Esophagus muscularis mucosa (tissue), 3 donors: ENCODE results near the gene FBLN1.

Experiments used
- EP300 ChIP-seq: sonication (generic); formaldehyde crosslinking; IDR thresholded peaks from one replicate; pipeline ENCODE4 v1.6.1; 2017; ENCODE audit warnings: antibody characterized with exemption
- TF ChIP-seq, protein P1 (sequence below), 3 experiments: fragments of 200-600 bp in 2 of 3; fragments of 450-650 bp in 1 of 3; sonication (generic) in 2 of 3; IDR thresholded peaks; one replicate each; pipeline ENCODE4 v1.5.1; 2017 to 2019; ENCODE audit warnings: antibody characterized with exemption in 3 of 3, mild to moderate bottlenecking in 2 of 3, moderate library complexity in 1 of 3

DNA sequence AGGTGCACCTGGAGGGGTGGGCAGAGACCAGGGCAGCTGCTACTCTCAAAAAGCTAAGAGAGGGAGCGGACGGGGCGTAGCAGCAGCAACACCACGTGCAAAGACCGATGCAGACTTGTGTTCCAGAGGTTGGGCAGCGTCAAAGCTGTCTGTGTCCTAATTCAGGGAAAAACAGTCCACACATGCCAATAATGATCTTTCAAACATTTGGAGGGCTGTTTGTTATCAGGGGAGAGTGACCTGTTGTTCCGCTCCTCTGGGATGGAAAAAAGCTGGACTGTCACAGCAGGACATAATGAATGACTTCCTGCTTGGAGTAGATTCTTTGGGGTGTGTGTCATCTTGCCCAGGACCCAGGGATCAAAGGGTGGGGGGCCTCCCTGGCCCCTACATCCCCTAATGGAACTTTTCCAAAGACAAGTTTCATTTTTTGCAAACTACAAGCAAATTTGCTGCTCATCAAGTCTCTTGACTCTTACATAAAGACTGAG, 6.2 kb upstream of the FBLN1 start:
- no peak for TF ChIP-seq EP300
- TF ChIP-seq, protein P1, sequence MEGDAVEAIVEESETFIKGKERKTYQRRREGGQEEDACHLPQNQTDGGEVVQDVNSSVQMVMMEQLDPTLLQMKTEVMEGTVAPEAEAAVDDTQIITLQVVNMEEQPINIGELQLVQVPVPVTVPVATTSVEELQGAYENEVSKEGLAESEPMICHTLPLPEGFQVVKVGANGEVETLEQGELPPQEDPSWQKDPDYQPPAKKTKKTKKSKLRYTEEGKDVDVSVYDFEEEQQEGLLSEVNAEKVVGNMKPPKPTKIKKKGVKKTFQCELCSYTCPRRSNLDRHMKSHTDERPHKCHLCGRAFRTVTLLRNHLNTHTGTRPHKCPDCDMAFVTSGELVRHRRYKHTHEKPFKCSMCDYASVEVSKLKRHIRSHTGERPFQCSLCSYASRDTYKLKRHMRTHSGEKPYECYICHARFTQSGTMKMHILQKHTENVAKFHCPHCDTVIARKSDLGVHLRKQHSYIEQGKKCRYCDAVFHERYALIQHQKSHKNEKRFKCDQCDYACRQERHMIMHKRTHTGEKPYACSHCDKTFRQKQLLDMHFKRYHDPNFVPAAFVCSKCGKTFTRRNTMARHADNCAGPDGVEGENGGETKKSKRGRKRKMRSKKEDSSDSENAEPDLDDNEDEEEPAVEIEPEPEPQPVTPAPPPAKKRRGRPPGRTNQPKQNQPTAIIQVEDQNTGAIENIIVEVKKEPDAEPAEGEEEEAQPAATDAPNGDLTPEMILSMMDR (IDR thresholded peaks at IDR 0.05), result no peak
